ENCODE measurements around the gene KRTAP5-8.
"Not testable (repeated sequence)": the region's sequence is repeated elsewhere in the genome, so short reads cannot be mapped to it uniquely, and the experiment has no call there.

The KRTAP5-8 gene

DNA sequence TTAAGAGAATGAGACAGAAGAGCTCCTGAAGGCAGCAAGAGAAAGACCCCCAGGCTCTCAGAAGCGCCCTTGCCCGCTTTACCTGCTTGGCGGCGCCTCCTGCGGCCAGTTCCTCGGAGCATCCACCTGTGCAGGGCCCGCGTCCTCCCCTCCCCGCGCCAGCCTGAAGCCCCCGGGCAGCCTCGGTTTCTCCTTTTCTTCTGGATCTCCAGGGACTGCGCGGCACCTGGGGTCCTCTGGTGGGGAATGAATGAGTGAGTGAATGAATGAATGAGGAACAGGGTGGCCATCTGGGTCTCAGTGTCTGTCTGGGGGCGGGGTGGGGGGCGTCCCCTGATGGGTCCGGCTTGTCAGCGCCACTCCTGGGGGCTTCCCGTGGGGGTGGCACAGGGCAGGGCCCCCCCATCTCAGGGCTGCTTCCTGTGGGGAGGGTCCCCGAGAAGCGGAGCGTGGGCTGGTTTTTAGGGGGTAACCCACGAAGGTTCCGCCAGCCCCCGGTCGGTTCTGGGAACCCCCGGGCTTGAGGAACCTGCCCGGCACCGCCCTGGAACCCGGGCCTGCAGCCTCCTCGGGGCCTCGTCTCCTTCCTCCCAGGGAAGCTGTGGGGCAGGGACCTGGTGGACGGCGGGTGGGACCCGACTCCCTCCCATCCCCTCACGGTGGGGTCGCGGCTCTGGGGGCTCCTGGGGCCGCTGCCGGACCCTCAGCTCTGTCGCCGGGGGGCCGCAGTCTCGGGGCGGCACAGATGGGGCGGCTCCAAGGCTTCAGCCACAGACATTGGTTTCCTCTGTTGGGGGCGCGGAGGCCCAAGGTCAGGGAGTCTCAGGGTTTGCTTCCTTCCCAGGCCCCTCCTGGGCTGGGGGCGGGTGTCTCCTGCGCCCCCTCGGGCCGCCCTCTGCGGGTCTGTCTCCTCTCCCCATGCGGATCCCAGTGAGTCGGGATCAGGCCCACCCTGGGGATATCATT is 19.0 kb upstream of the KRTAP5-8 start:
- H3K79me2 ChIP-seq (ENCODE audit: low read length) = no peaks in the 10 kb centered on the region
- no peak overlapping the region for H2AFZ ChIP-seq (ENCODE audit: low read depth, low read length)
- TF ChIP-seq, protein P1, sequence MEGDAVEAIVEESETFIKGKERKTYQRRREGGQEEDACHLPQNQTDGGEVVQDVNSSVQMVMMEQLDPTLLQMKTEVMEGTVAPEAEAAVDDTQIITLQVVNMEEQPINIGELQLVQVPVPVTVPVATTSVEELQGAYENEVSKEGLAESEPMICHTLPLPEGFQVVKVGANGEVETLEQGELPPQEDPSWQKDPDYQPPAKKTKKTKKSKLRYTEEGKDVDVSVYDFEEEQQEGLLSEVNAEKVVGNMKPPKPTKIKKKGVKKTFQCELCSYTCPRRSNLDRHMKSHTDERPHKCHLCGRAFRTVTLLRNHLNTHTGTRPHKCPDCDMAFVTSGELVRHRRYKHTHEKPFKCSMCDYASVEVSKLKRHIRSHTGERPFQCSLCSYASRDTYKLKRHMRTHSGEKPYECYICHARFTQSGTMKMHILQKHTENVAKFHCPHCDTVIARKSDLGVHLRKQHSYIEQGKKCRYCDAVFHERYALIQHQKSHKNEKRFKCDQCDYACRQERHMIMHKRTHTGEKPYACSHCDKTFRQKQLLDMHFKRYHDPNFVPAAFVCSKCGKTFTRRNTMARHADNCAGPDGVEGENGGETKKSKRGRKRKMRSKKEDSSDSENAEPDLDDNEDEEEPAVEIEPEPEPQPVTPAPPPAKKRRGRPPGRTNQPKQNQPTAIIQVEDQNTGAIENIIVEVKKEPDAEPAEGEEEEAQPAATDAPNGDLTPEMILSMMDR (IDR thresholded peaks at IDR 0.05; ENCODE audit: low read depth, low read length) = no peak
- no peak for TF ChIP-seq EZH2phosphoT487 (IDR thresholded peaks at IDR 0.05; ENCODE audit: low read depth)
- H3K27me3 ChIP-seq (ENCODE audit: low read depth, low read length) = no peaks in the 10 kb centered on the region
- no peaks in the 10 kb centered on the region for H3K4me1 ChIP-seq (ENCODE audit: low read length)
- no peak overlapping the region for H3K9ac ChIP-seq (ENCODE audit: low read length)
- no peaks in the 10 kb centered on the region for H3K9me3 ChIP-seq (ENCODE audit: insufficient read depth, low read length)
- no peak overlapping the region for H3K27ac ChIP-seq (ENCODE audit: low read length)
- no peak overlapping the region for H3K4me2 ChIP-seq (ENCODE audit: low read length)
- no peak overlapping the region for H3K4me3 ChIP-seq (ENCODE audit: low read length)
- H3K36me3 ChIP-seq (replicated peaks; ENCODE audit: low read depth, low read length) = no peaks in the 10 kb centered on the region
- H4K20me1 ChIP-seq (ENCODE audit: insufficient read depth, low read length) = no peaks in the 10 kb centered on the region

DNA sequence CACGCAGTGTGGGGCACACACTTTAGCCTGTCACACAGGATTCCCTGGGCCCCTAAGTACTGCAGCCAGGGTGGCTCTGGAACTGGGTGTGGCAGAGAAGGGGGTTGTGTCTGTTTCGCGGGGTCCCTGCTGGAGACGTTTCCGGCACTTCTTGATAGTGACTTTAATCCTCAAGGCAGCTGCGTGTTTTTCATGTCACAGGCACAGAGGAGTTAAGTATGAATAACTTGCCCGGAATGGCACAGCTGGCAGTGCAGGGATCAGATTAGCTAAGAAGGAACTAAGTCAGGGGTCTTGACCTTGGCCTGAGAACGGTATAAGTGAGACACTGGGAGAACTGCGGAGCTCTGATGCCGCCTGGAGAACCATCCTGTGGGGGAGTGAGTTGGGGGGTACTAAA is 18.3 kb upstream of the KRTAP5-8 start:
- Histone ChIP-seq H3K4me3 (ENCODE audit: low read length) (no peak overlapping the region), H3K9me3 (ENCODE audit: insufficient read depth, low read length) (no peaks in the 10 kb centered on the region), H4K20me1 (ENCODE audit: insufficient read depth, low read length) (no peaks in the 10 kb centered on the region), H2AFZ (ENCODE audit: low read depth, low read length) (no peak overlapping the region), H3K4me2 (ENCODE audit: low read length) (no peak overlapping the region), H3K36me3 (replicated peaks; ENCODE audit: low read depth, low read length) (no peaks in the 10 kb centered on the region), H3K4me1 (ENCODE audit: low read length) (no peaks in the 10 kb centered on the region), H3K27me3 (ENCODE audit: low read depth, low read length) (no peaks in the 10 kb centered on the region), H3K27ac (ENCODE audit: low read length) (no peak overlapping the region), H3K79me2 (ENCODE audit: low read length) (no peaks in the 10 kb centered on the region), H3K9ac (ENCODE audit: low read length) (no peak overlapping the region)
- TF ChIP-seq, protein P1 (IDR thresholded peaks at IDR 0.05; ENCODE audit: low read depth, low read length) = no peak
- no peak for TF ChIP-seq EZH2phosphoT487 (IDR thresholded peaks at IDR 0.05; ENCODE audit: low read depth)

DNA sequence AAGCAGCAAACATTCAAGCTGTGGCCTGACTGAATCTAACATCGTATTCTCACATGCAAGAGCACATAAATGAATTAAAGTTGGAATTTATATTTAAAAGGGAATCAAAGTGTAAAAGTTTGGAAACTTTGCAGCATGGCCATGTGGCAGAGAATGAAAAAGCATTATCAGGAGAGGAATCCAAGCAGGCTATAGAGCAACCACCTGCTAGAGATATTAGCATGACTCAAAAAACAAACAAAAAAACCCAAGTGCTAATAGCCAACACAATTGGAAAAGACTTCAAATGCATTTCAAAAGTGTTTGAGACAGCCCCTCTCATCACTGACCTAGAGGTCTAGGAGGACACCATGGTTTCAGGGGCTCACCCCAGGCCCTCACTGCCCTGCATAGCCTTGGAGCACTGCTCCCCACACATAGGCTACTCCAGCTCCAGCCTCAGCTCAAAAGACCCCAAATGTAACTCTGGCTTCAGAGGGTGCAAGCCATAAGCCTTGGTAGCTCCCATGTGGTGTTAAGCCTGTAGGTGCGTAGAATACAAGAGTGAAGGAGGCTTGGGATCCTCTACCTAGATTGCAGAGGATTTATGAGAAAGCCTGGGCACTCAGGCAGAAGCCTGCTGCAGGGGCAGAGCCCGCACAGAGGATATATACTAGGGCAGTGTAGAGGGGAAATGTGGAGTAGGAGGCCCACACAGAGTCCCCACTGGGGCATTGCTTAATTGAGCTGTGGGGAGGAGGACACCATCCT is 12.5 kb upstream of the KRTAP5-8 start:
- no peak for TF ChIP-seq EZH2phosphoT487 (IDR thresholded peaks at IDR 0.05; ENCODE audit: low read depth)
- TF ChIP-seq, protein P1 (IDR thresholded peaks at IDR 0.05; ENCODE audit: low read depth, low read length) = no peak
- Histone ChIP-seq H3K79me2 (ENCODE audit: low read length) (no peaks in the 10 kb centered on the region), H3K4me1 (ENCODE audit: low read length) (no peaks in the 10 kb centered on the region), H3K27ac (ENCODE audit: low read length) (no peak overlapping the region), H3K4me2 (ENCODE audit: low read length) (no peak overlapping the region), H3K9me3 (ENCODE audit: insufficient read depth, low read length) (no peaks in the 10 kb centered on the region), H3K4me3 (ENCODE audit: low read length) (no peak overlapping the region), H3K9ac (ENCODE audit: low read length) (no peak overlapping the region), H3K36me3 (replicated peaks; ENCODE audit: low read depth, low read length) (no peaks in the 10 kb centered on the region), H4K20me1 (ENCODE audit: insufficient read depth, low read length) (no peaks in the 10 kb centered on the region), H3K27me3 (ENCODE audit: low read depth, low read length) (no peaks in the 10 kb centered on the region), H2AFZ (ENCODE audit: low read depth, low read length) (no peak overlapping the region)

DNA sequence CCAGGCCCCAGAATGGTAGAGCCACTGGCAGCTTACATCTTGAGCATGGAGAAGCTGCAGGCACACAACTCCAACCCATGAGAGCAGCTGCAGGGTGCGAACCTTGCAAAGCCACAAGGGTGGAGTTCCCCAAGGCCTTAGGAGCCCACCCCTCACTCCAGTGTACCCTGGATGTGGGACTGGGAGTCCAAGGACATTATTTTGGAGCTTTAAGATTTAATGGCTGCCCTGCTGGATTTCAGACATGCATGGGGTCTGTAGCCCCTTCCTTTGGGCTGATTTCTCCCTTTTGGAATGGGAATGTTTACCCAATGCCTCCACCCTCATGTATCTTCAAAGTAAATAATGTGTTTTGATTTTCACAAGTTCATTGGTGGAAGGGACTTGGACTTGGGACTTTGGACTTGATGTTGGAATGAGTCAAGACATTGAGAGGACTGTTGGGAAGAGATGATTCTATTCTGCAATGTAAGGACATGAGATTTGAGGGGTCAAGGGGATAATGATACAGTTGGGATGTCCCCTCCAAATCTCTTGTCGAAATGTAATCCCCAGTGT is 11.8 kb upstream of the KRTAP5-8 start:
- H3K36me3 ChIP-seq (replicated peaks; ENCODE audit: low read depth, low read length) = no peaks in the 10 kb centered on the region
- H3K4me1 ChIP-seq (ENCODE audit: low read length) = no peaks in the 10 kb centered on the region
- no peaks in the 10 kb centered on the region for H3K79me2 ChIP-seq (ENCODE audit: low read length)
- TF ChIP-seq EZH2phosphoT487 (IDR thresholded peaks at IDR 0.05; ENCODE audit: low read depth) = no peak
- TF ChIP-seq, protein P1 (IDR thresholded peaks at IDR 0.05; ENCODE audit: low read depth, low read length) = no peak
- H4K20me1 ChIP-seq (ENCODE audit: insufficient read depth, low read length) = no peaks in the 10 kb centered on the region
- no peaks in the 10 kb centered on the region for H3K27me3 ChIP-seq (ENCODE audit: low read depth, low read length)
- H3K4me2 ChIP-seq (ENCODE audit: low read length) = no peak overlapping the region
- no peak overlapping the region for H3K27ac ChIP-seq (ENCODE audit: low read length)
- no peaks in the 10 kb centered on the region for H3K9me3 ChIP-seq (ENCODE audit: insufficient read depth, low read length)
- no peak overlapping the region for H3K4me3 ChIP-seq (ENCODE audit: low read length)
- no peak overlapping the region for H2AFZ ChIP-seq (ENCODE audit: low read depth, low read length)
- no peak overlapping the region for H3K9ac ChIP-seq (ENCODE audit: low read length)

DNA sequence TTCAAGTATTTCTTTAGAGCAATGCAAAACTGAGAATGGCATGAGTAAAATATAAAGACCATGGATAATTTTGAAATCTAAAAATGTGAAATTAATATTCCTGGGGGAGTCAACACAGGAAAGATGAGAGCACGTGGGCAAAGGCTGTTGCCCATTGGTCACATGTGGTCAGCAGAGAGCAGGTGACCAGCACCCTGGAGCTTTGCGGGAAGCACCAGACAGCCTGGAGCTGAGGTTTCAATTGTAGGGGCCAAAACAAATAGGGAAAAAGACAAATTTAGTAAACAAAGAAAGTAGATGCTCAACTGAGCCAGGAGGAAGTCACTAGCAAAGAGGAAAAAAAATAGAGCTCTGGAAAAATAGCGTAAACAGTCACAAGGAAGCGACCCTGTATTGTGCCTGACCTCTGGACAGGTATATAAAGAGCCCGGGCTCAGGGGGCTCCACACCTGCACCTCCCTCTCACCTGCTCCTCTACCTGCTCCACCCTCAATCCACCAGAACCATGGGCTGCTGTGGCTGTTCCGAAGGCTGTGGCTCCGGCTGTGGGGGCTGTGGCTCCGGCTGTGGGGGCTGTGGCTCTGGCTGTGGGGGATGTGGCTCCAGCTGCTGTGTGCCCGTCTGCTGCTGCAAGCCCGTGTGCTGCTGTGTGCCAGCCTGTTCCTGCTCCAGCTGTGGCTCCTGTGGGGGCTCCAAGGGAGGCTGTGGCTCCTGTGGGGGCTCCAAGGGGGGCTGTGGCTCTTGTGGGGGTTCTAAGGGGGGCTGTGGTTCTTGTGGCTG is 10.8 kb upstream of the KRTAP5-8 start, which contains the start of gene KRTAP5-7:
Gene KRTAP5-7, plus strand, starts transcription at position 472 of the 780 bp plus-strand sequence. Its CDS starts 34 bp downstream, at position 506.
- H3K4me1 ChIP-seq (ENCODE audit: low read length); H3K9ac ChIP-seq (ENCODE audit: low read length); H3K36me3 ChIP-seq (replicated peaks; ENCODE audit: low read depth, low read length); H2AFZ ChIP-seq (ENCODE audit: low read depth, low read length); H3K27ac ChIP-seq (ENCODE audit: low read length); H3K4me3 ChIP-seq (ENCODE audit: low read length); H3K4me2 ChIP-seq (ENCODE audit: low read length); H3K79me2 ChIP-seq (ENCODE audit: low read length); H3K9me3 ChIP-seq (ENCODE audit: insufficient read depth, low read length); H3K27me3 ChIP-seq (ENCODE audit: low read depth, low read length); H4K20me1 ChIP-seq (ENCODE audit: insufficient read depth, low read length): not testable (repeated sequence)

All from OCI-LY3 (cell line).